Panc1 (cell line): ENCODE measurements around the gene EEF1AKMT1. TPM values are rescaled to one million over a fixed set of nuclear protein-coding genes. Genes with fewer than 3 reads are reported as not detected.

Experiments
- ATAC-seq: fragments of 200-7000 bp; cut with Tn5 transposase; 2 replicates; pipeline ENCODE4 v1.9.1; 2020; ENCODE audit warnings: mild to moderate bottlenecking, moderate library complexity
- BruUV-seq: library from RNA; stranded (reverse); fragments of 400-500 nt; replicated peaks from 2 replicates; lab custom pipeline; 2021; lab: Mats Ljungman, UMichigan
- CTCF ChIA-PET: fragments of 300-600 bp; sonication (Branson Sonifier 250); formaldehyde crosslinking; loops from one replicate; lab custom pipeline; 2022; ENCODE audit warnings: antibody characterized with exemption; lab: Charles Lee
- POLR2A ChIA-PET: fragments of 300-600 bp; sonication (Branson Sonifier 250); formaldehyde crosslinking; loops from one replicate; lab custom pipeline; 2022; ENCODE audit warnings: antibody characterized with exemption; lab: Charles Lee
- DNase-seq: peaks from one replicate; pipeline ENCODE4 v3.0.0-alpha.2; 2010; ENCODE audit warnings: low read depth, low spot score
- H3K27ac ChIP-seq: 2 replicates; pipeline ENCODE4 v1.5.1; 2011; ENCODE audit warnings: mild to moderate bottlenecking, low read length, inconsistent platforms
- H3K27me3 ChIP-seq: fragments of 200-500 bp; sonication (Bioruptor generic); 2 replicates; pipeline ENCODE4 v1.6.0; 2014; ENCODE audit warnings: low read length, inconsistent platforms; ENCODE audit not compliant: control insufficient read depth, insufficient read depth
- H3K36me3 ChIP-seq: fragments of 200-500 bp; sonication (Bioruptor generic); 2 replicates; pipeline ENCODE4 v1.5.1; 2014; ENCODE audit warnings: inconsistent platforms, mild to moderate bottlenecking, low read length, moderate library complexity; ENCODE audit not compliant: control insufficient read depth, insufficient read depth
- H3K4me1 ChIP-seq: 2 replicates; pipeline ENCODE4 v1.5.1; 2011; ENCODE audit warnings: inconsistent platforms, mild to moderate bottlenecking, low read length, moderate library complexity; ENCODE audit not compliant: control insufficient read depth, insufficient read depth
- H3K4me3 ChIP-seq, 2 experiments: 2 replicates each; pipeline ENCODE4 v1.5.1; 2011 to 2012; ENCODE audit warnings: low read depth in 2 of 2, low read length in 2 of 2, mild to moderate bottlenecking in 2 of 2, inconsistent platforms in 1 of 2, moderate library complexity in 1 of 2
- H3K9me3 ChIP-seq: fragments of 200-500 bp; sonication (Bioruptor generic); 2 replicates; pipeline ENCODE4 v1.5.1; 2014; ENCODE audit warnings: low read depth, mild to moderate bottlenecking, inconsistent platforms, low read length, moderate library complexity; ENCODE audit not compliant: control insufficient read depth, insufficient read depth
- CTCF ChIP-seq: fragments of 450-650 bp; IDR thresholded peaks from 2 replicates; pipeline ENCODE4 v1.5.1; 2017; ENCODE audit warnings: mild to moderate bottlenecking
- POLR2AphosphoS5 ChIP-seq: IDR thresholded peaks from 2 replicates; pipeline ENCODE4 v1.6.1; 2012; ENCODE audit warnings: mild to moderate bottlenecking, low read depth, low read length, moderate library complexity
- REST ChIP-seq, 2 experiments: IDR thresholded peaks; 2 replicates each; pipeline ENCODE4 v1.6.1; 2011 to 2012; ENCODE audit warnings: low read depth in 2 of 2, control low read depth in 1 of 2, low read length in 1 of 2, mild to moderate bottlenecking in 1 of 2, moderate library complexity in 1 of 2; ENCODE audit not compliant: insufficient read depth in 1 of 2
- SIN3A ChIP-seq: IDR thresholded peaks from 2 replicates; pipeline ENCODE4 v1.6.1; 2012; ENCODE audit warnings: low read depth, mild to moderate bottlenecking, low read length, moderate library complexity, borderline replicate concordance; ENCODE audit not compliant: insufficient read depth
- TCF7L2 ChIP-seq: IDR thresholded peaks from 2 replicates; pipeline ENCODE4 v1.6.1; 2011; ENCODE audit warnings: mild to moderate bottlenecking, low read depth, low read length, inconsistent platforms
- in situ Hi-C: cut with HindIII; loops from 2 replicates; pipeline ENCODE4 v1.10.0; 2016; ENCODE audit warnings: low sequenced_read_pairs, low pct_unique_long_range_greater_than_20kb
- intact Hi-C: fragments of 100-400 bp; cut with micrococcal nuclease; formaldehyde crosslinking; loops from one replicate; pipeline ENCODE4 v1.10.0; 2022; ENCODE audit not compliant: unreplicated experiment
- total RNA-seq: library from RNA; stranded (reverse); gene quantifications from one replicate; pipeline ENCODE4 v1.2.1, GENCODE V29; 2021; ENCODE audit not compliant: unreplicated experiment

EEF1AKMT1 gene
- total RNA-seq, 1 experiment from 2014 or later: 5.4 TPM

GRCh38 chr13:20740021-20740420 is 33.7 kb downstream of the EEF1AKMT1 start:
- intact Hi-C loops (no loop called here), in situ Hi-C loops (no loop called here)
- Histone ChIP-seq H3K27ac (no peak overlapping the region), H3K36me3 (no peaks in the 10 kb centered on the region), H3K27me3 (no peaks in the 10 kb centered on the region), H3K9me3 (no peaks in the 10 kb centered on the region), H3K4me1 (no peaks in the 10 kb centered on the region), H3K4me3 (no peak overlapping the region)
- ChIA-PET CTCF (no interaction called here), POLR2A (no interaction called here)
- no peak for ATAC-seq
- no TSS peak for BruUV-seq
- no peak for DNase-seq
- TF ChIP-seq REST (IDR thresholded peaks at IDR 0.05; ENCODE audit: insufficient read depth in 1 of 2, low read depth in 2 of 2, low read length in 1 of 2) (no peak), TCF7L2 (no peak), SIN3A (no peak), POLR2AphosphoS5 (no peak), CTCF (no peak)

- no peak for DNase-seq
- BruUV-seq: no TSS peak
These were observed 35.1 kb downstream of the EEF1AKMT1 start for GRCh38 chr13:20738616-20739015.

More at GRCh38 chr13:20738616-20739015, 35.1 kb downstream of the EEF1AKMT1 start:
- POLR2A ChIA-PET: no interaction called here
- no peaks in the 10 kb centered on the region for H3K9me3 ChIP-seq
- in situ Hi-C loops (no loop called here), intact Hi-C loops (no loop called here)
- no peak for ATAC-seq
- no peaks in the 10 kb centered on the region for H3K27me3 ChIP-seq
- CTCF ChIA-PET: no interaction called here
- no peak overlapping the region for H3K4me3 ChIP-seq
- TF ChIP-seq TCF7L2 (no peak), POLR2AphosphoS5 (no peak), SIN3A (no peak), REST (IDR thresholded peaks at IDR 0.05; ENCODE audit: insufficient read depth in 1 of 2, low read depth in 2 of 2, low read length in 1 of 2) (no peak), CTCF (no peak)
- no peaks in the 10 kb centered on the region for H3K36me3 ChIP-seq
- H3K27ac ChIP-seq: no peak overlapping the region
- H3K4me1 ChIP-seq: no peaks in the 10 kb centered on the region
